OCI-LY1 (cell line): Measurements from ENCODE around the gene ACSS1.

Source experiments
- H2AFZ ChIP-seq: fragments of 200-600 bp; sonication (generic), shearing (Covaris generic); 2 replicates; pipeline ENCODE4 v1.6.0; 2014; ENCODE audit warnings: antibody characterized with exemption, mild to moderate bottlenecking, low read length
- H3F3A ChIP-seq: fragments of 200-600 bp; sonication (generic), shearing (Covaris generic); 2 replicates; pipeline ENCODE4 v1.6.0; 2014; ENCODE audit warnings: mild to moderate bottlenecking, antibody characterized with exemption, low read length, moderate library complexity; ENCODE audit not compliant: insufficient read depth
- H3K27ac ChIP-seq: fragments of 200-600 bp; sonication (generic); 2 replicates; pipeline ENCODE4 v1.5.1; 2014; ENCODE audit warnings: low read length, mixed run types, mild to moderate bottlenecking, low read depth; ENCODE audit not compliant: poor library complexity, severe bottlenecking
- H3K27me3 ChIP-seq: fragments of 200-600 bp; sonication (generic); 2 replicates; pipeline ENCODE4 v1.6.0; 2014; ENCODE audit warnings: antibody characterized with exemption, mild to moderate bottlenecking, low read length, moderate library complexity; ENCODE audit not compliant: insufficient read depth
- H3K36me3 ChIP-seq: fragments of 200-600 bp; sonication (generic); 2 replicates; pipeline ENCODE4 v1.6.1; 2014; ENCODE audit warnings: mild to moderate bottlenecking, antibody characterized with exemption, low read length, moderate library complexity, mixed read lengths; ENCODE audit not compliant: insufficient read depth
- H3K4me1 ChIP-seq: fragments of 200-600 bp; sonication (generic); 2 replicates; pipeline ENCODE4 v1.5.1; 2014; ENCODE audit warnings: mild to moderate bottlenecking, low read length, moderate library complexity; ENCODE audit not compliant: insufficient read depth, severe bottlenecking
- H3K4me2 ChIP-seq: fragments of 200-600 bp; sonication (generic), shearing (Covaris generic); 2 replicates; pipeline ENCODE4 v1.6.1; 2014; ENCODE audit warnings: low read length
- H3K4me3 ChIP-seq: fragments of 200-600 bp; sonication (generic); 2 replicates; pipeline ENCODE4 v1.5.1; 2014; ENCODE audit warnings: low read length, low read depth, mild to moderate bottlenecking, mixed read lengths; ENCODE audit not compliant: poor library complexity, severe bottlenecking
- H3K79me2 ChIP-seq: fragments of 200-600 bp; shearing (Covaris generic); 2 replicates; pipeline ENCODE4 v1.6.1; 2016; ENCODE audit warnings: mixed run types, low read length, mixed read lengths; ENCODE audit not compliant: insufficient read depth
- H3K9ac ChIP-seq: fragments of 200-600 bp; sonication (generic), shearing (Covaris generic); 2 replicates; pipeline ENCODE4 v1.6.1; 2014; ENCODE audit warnings: mild to moderate bottlenecking, low read length, mixed read lengths
- H3K9me2 ChIP-seq: fragments of 200-600 bp; sonication (generic), shearing (Covaris generic); 2 replicates; pipeline ENCODE4 v1.6.1; 2014; ENCODE audit warnings: low read depth, mild to moderate bottlenecking, low read length, mixed read lengths
- H3K9me3 ChIP-seq: fragments of 200-600 bp; shearing (Covaris generic); 2 replicates; pipeline ENCODE4 v1.6.1; 2014; ENCODE audit warnings: low read length, mixed read lengths
- H4K20me1 ChIP-seq: fragments of 200-600 bp; sonication (generic), shearing (Covaris generic); 2 replicates; pipeline ENCODE4 v1.6.0; 2016; ENCODE audit warnings: mild to moderate bottlenecking, low read length; ENCODE audit not compliant: insufficient read depth
- CTCF ChIP-seq: fragments of 200-600 bp; sonication (generic), shearing (Covaris generic); IDR thresholded peaks from 2 replicates; pipeline ENCODE4 v1.5.1; 2017; ENCODE audit warnings: mild to moderate bottlenecking, antibody characterized with exemption, low read length, moderate library complexity, mixed read lengths
- EZH2 ChIP-seq: fragments of 200-600 bp; sonication (generic), shearing (Covaris generic); IDR thresholded peaks from 2 replicates; pipeline ENCODE4 v1.8.0; 2017; ENCODE audit warnings: borderline replicate concordance, mixed run types, mild to moderate bottlenecking, antibody characterized with exemption, low read length, moderate library complexity, mixed read lengths

ACSS1 gene

DNA sequence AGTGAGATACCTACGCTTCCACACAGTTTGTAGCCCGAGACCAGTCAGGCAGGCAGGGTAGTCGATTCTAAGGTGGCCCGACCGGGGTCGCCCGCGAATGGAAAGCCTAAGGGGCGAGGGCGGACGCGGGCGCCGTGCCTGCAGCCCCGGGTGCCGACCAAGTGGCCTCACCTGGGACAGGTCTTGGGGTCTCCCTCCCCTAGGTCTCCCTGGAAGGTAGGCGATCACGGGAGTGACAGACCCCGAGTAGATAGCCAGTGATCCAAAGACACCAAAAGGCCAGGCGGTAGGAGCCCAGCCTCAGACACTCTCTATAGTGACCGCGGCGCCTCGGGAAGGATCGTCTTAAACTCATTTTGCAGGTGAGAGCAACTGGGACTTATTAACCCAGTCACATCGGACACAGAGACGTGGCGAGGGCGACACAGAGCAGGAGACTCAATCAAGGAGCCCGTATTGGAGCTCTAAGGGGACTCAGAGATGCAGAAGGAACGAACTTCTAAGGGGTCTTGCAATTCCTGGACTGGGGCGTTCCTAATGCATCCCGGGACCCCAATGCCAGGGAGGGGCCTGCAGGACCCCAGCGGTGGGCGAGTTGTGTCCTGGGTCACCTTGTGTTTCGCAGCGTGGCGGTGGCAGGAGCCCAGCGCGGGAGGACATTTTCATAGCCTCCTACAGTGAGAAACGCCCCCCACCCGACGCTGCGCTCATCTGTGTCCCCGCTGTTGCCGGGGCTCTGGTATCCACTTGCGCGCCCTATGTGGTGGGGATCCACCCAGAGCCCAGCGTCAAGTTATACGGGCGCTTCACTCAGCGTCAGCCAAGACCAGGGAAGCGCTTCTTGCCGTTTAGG, 26.1 kb upstream of the ACSS1 start:
- Histone ChIP-seq H3K27me3 (no peaks in the 10 kb centered on the region), H3K27ac (no peak overlapping the region), H3K9me2 (no peaks in the 10 kb centered on the region), H3K79me2 (no peaks in the 10 kb centered on the region), H4K20me1 (no peaks in the 10 kb centered on the region), H3F3A (no peaks in the 10 kb centered on the region), H3K36me3 (no peaks in the 10 kb centered on the region), H3K9ac (no peak overlapping the region), H3K4me3 (no peak overlapping the region), H3K9me3 (no peaks in the 10 kb centered on the region), H3K4me2 (no peak overlapping the region), H3K4me1 (no peaks in the 10 kb centered on the region), H2AFZ (no peak overlapping the region)
- TF ChIP-seq CTCF: no peak
- TF ChIP-seq EZH2: no peak

DNA sequence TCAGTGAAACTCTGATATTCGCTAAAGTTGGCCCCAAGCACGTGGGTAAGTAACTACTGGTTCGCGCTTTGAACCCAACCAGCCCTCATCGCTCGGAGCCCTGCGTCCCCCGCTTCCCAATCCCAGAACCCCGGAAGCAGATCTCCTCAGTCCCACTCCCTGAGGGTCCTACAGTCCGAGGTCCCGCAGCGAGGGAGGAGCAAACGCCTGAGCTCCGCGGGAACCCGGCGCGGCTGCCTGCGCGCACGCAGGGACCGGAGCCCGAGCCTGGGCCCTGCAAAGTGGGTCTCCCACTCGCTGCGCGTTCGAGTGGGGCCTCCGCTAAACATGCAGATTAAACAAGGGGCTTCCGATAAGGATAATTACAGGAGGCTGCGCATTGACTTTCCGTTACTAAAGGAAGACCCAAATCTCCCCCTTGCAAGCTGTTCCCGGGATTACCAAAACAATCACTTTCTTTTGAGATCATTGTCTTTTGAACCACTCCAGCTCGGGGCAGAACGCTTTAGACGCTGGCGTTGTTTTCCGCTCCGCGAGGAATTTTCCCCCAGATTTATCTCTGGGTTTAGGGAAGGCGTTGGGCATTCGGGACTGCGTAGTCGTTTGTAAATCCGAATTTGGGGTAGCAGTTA, 25.3 kb upstream of the ACSS1 start:
- no peaks in the 10 kb centered on the region for H4K20me1 ChIP-seq
- no peaks in the 10 kb centered on the region for H3K79me2 ChIP-seq
- no peaks in the 10 kb centered on the region for H3K9me2 ChIP-seq
- H3K4me2 ChIP-seq: no peak overlapping the region
- no peaks in the 10 kb centered on the region for H3K36me3 ChIP-seq
- H3K9ac ChIP-seq: no peak overlapping the region
- H3F3A ChIP-seq: no peaks in the 10 kb centered on the region
- no peak overlapping the region for H3K27ac ChIP-seq
- H3K4me1 ChIP-seq: no peaks in the 10 kb centered on the region
- no peaks in the 10 kb centered on the region for H3K27me3 ChIP-seq
- TF ChIP-seq EZH2: no peak
- TF ChIP-seq CTCF: no peak
- H3K9me3 ChIP-seq: no peaks in the 10 kb centered on the region
- no peak overlapping the region for H2AFZ ChIP-seq
- no peak overlapping the region for H3K4me3 ChIP-seq

DNA sequence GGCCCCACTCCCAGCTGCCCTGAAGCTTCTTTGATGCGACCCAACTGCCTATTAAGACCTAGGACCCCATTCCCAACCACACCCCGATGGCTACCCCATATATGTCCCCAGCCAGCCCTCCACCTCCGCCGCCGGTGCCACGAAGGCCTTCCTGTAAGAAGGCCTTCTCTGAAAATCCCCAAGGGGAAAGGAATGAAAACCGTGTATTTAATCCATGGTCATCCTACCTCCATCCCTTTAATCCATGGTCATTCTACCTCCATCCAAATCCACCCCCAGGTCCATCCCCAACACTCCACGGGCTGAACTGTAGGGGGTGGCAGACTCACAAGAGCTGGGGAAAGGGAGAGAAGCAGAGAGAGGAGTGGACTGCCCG, 24.5 kb upstream of the ACSS1 start:
- no peak overlapping the region for H3K4me3 ChIP-seq
- no peak for TF ChIP-seq EZH2
- TF ChIP-seq CTCF: no peak
- H3K4me1 ChIP-seq: no peaks in the 10 kb centered on the region
- no peaks in the 10 kb centered on the region for H3K9me2 ChIP-seq
- no peak overlapping the region for H2AFZ ChIP-seq
- no peaks in the 10 kb centered on the region for H3K27me3 ChIP-seq
- H3K9me3 ChIP-seq: no peaks in the 10 kb centered on the region
- H3K79me2 ChIP-seq: no peaks in the 10 kb centered on the region
- no peaks in the 10 kb centered on the region for H3F3A ChIP-seq
- H4K20me1 ChIP-seq: no peaks in the 10 kb centered on the region
- no peak overlapping the region for H3K27ac ChIP-seq
- H3K4me2 ChIP-seq: no peak overlapping the region
- no peaks in the 10 kb centered on the region for H3K36me3 ChIP-seq
- no peak overlapping the region for H3K9ac ChIP-seq
